Ascending aorta (tissue), 2 donors: ENCODE data around the gene SMPDL3A. TPM values are rescaled to one million over a fixed set of nuclear protein-coding genes. Genes with fewer than 3 reads are reported as not detected.
A peak's percentile ranks its signal among the peaks of the same experiment; 100 is the strongest.

Experiments used
- DNase-seq, 2 donors: peaks; one replicate each; pipeline ENCODE4 v3.0.0-alpha.2; 2019; ENCODE audit warnings: low spot score in 2 of 2
- H3K27ac ChIP-seq, 2 donors: fragments of 200-600 bp; sonication (generic); one replicate each; pipeline ENCODE4 v1.5.1; 2016 to 2017; ENCODE audit warnings: mild to moderate bottlenecking in 1 of 2
- H3K27me3 ChIP-seq: fragments of 200-600 bp; sonication (generic); one replicate; pipeline ENCODE4 v1.5.1; 2017
- H3K36me3 ChIP-seq, 2 donors: fragments of 200-600 bp; sonication (generic); one replicate each; pipeline ENCODE4 v1.5.1; 2016
- H3K4me1 ChIP-seq, 2 donors: fragments of 200-600 bp; sonication (generic); one replicate each; pipeline ENCODE4 v1.5.1; 2016 to 2017; ENCODE audit warnings: mild to moderate bottlenecking in 1 of 2
- H3K4me3 ChIP-seq, 2 donors: fragments of 200-600 bp; sonication (generic); one replicate each; pipeline ENCODE4 v1.5.1; 2016 to 2017; ENCODE audit warnings: mild to moderate bottlenecking in 1 of 2
- H3K9me3 ChIP-seq, 2 donors: fragments of 200-600 bp; sonication (generic); one replicate each; pipeline ENCODE4 v1.5.1; 2016
- intact Hi-C: fragments of 100-400 bp; cut with DNase I; formaldehyde crosslinking; loops from one replicate; pipeline ENCODE4 v1.15.1; 2023
- total RNA-seq: library from RNA; depleted of rRNA; stranded (reverse); fragments of >200 nt; gene quantifications from one replicate; pipeline ENCODE4 v1.1.0, GENCODE V29; 2016
- TF ChIP-seq, protein P1 (sequence below), 3 experiments: fragments of 200-600 bp in 2 of 3; fragments of 450-650 bp in 1 of 3; sonication (generic) in 2 of 3; IDR thresholded peaks; one replicate each; pipeline ENCODE4 v1.5.1; 2016 to 2019; ENCODE audit warnings: antibody characterized with exemption in 3 of 3, mild to moderate bottlenecking in 1 of 3, moderate library complexity in 1 of 3

The SMPDL3A gene
- total RNA-seq, 1 donor from 2014 or later = 2.7 TPM

- TF ChIP-seq, protein P1, sequence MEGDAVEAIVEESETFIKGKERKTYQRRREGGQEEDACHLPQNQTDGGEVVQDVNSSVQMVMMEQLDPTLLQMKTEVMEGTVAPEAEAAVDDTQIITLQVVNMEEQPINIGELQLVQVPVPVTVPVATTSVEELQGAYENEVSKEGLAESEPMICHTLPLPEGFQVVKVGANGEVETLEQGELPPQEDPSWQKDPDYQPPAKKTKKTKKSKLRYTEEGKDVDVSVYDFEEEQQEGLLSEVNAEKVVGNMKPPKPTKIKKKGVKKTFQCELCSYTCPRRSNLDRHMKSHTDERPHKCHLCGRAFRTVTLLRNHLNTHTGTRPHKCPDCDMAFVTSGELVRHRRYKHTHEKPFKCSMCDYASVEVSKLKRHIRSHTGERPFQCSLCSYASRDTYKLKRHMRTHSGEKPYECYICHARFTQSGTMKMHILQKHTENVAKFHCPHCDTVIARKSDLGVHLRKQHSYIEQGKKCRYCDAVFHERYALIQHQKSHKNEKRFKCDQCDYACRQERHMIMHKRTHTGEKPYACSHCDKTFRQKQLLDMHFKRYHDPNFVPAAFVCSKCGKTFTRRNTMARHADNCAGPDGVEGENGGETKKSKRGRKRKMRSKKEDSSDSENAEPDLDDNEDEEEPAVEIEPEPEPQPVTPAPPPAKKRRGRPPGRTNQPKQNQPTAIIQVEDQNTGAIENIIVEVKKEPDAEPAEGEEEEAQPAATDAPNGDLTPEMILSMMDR (IDR thresholded peaks at IDR 0.05) = no peak
- Histone ChIP-seq H3K4me3 (peak overlapping the region in 1 of 2 donors; percentile 80), H3K4me1 (no peaks in the 10 kb centered on the region), H3K36me3 (no peaks in the 10 kb centered on the region), H3K9me3 (no peaks in the 10 kb centered on the region), H3K27me3 (no peaks in the 10 kb centered on the region), H3K27ac (no peak overlapping the region)
- intact Hi-C loops = no loop called here
- DNase-seq = no peak
Observed at GRCh38 chr6:122788208-122788607, 850 bp upstream of the SMPDL3A start.

DNA sequence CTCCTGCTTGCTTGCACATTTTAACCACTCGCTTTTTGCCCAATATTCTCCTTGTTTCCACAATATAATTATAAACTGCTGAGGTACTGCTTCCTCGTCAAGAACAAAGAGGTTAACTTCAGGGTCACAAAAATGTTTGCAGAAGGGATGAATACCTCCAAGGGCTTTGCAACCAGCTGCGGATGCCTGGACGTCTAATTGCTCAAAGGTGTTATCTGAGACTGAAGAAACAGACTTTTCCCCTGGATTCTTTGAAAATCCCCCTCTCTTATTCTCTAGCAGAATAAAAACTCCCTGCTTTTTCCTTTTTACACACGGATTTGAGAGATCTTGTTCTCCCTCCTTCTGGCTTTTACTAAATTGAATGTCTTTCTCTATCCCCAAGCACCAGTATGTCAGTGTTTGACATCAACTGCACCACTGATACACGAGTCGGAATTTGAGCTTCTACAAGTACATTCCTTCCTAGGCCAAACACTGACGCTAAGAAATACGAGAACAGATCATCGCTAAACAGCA, 336 bp upstream of the SMPDL3A start:
- intact Hi-C loops = no loop called here
- Histone ChIP-seq H3K4me1 (no peaks in the 10 kb centered on the region), H3K4me3 (peak overlapping the region; percentile 80 to 83), H3K9me3 (no peaks in the 10 kb centered on the region), H3K36me3 (no peaks in the 10 kb centered on the region), H3K27me3 (no peaks in the 10 kb centered on the region), H3K27ac (peak overlapping the region; percentile 66 to 92)
- TF ChIP-seq, protein P1 (IDR thresholded peaks at IDR 0.05) = no peak
- DNase-seq = no peak

DNA sequence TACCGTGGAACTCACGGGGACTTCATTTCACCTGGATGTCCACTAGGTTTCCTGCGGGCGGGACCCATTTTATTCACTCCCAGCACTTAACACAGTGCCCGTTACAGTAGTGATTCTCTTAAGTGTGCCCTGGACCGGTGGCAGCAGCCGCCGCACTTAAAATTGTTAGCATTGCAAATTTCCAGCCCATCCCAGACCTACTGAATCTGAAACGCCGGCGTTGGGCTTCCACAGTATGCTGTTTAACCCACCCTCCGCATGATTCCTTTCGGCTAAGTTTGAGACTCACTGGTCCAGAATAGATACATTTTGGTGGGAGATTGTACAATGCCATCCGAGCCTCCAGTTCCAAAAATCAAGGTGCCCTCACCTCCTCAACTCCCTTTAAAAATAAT, 967 bp downstream of the SMPDL3A start:
- TF ChIP-seq, protein P1 (IDR thresholded peaks at IDR 0.05) = no peak
- Histone ChIP-seq H3K27me3 (no peaks in the 10 kb centered on the region), H3K4me3 (peak overlapping the region; percentile 80 to 83), H3K9me3 (no peaks in the 10 kb centered on the region), H3K27ac (peak overlapping the region; percentile 66 to 92), H3K4me1 (no peaks in the 10 kb centered on the region), H3K36me3 (no peaks in the 10 kb centered on the region)
- intact Hi-C loops = no loop called here
- DNase-seq = no peak

GRCh38 chr6:122790423-122791309, 1.6 kb downstream of the SMPDL3A start:
- intact Hi-C loops = no loop called here
- Histone ChIP-seq H3K9me3 (no peaks in the 10 kb centered on the region), H3K4me3 (peak overlapping the region; percentile 80 to 83), H3K4me1 (no peaks in the 10 kb centered on the region), H3K27ac (peak overlapping the region; percentile 66 to 92), H3K36me3 (no peaks in the 10 kb centered on the region), H3K27me3 (no peaks in the 10 kb centered on the region)
- no peak for DNase-seq
- TF ChIP-seq, protein P1 (IDR thresholded peaks at IDR 0.05) = no peak

DNA sequence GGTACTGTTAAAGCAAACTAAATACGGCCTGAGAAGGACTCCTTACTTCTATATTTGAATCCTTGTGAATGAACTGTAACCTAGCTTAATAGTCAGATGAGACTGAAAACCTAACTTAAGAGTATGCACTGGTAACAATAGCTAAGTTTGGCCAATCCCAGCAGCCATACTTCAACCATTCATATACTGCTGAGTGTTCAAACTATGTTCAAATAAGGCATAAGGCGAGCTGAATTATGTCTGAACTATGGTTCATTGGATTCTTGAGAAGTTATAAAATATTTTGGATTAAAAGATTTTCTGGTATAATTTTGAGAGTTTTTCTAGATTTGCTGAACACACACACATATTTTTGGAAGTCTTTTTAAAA, 2.2 kb downstream of the SMPDL3A start:
- DNase-seq = no peak
- TF ChIP-seq, protein P1 (IDR thresholded peaks at IDR 0.05) = no peak
- Histone ChIP-seq H3K4me1 (no peaks in the 10 kb centered on the region), H3K4me3 (no peak overlapping the region), H3K27me3 (no peaks in the 10 kb centered on the region), H3K9me3 (no peaks in the 10 kb centered on the region), H3K27ac (no peak overlapping the region), H3K36me3 (no peaks in the 10 kb centered on the region)
- intact Hi-C loops = no loop called here
